GM18868 (cell line): ENCODE measurements around the gene DAPK3.
"Not testable (repeated sequence)": the region's sequence is repeated elsewhere in the genome, so short reads cannot be mapped to it uniquely, and the experiment has no call there.

ENCODE experiments used
- ATAC-seq: cut with Tn5 transposase; IDR thresholded peaks from one replicate; pipeline ENCODE4 v1.9.1; 2021; ENCODE audit warnings: mild to moderate bottlenecking, moderate library complexity; ENCODE audit not compliant: unreplicated experiment

DAPK3 gene

GRCh38 chr19:3980353-3981251, 9.7 kb upstream of the DAPK3 start:
- ATAC-seq, result no peak

GRCh38 chr19:3979674-3980352, 8.9 kb upstream of the DAPK3 start:
- no peak for ATAC-seq

- ATAC-seq, result no peak
Measured at GRCh38 chr19:3979289-3979673, 8.4 kb upstream of the DAPK3 start.

- ATAC-seq, result no peak
Measured at GRCh38 chr19:3978145-3978544, 7.2 kb upstream of the DAPK3 start.

DNA sequence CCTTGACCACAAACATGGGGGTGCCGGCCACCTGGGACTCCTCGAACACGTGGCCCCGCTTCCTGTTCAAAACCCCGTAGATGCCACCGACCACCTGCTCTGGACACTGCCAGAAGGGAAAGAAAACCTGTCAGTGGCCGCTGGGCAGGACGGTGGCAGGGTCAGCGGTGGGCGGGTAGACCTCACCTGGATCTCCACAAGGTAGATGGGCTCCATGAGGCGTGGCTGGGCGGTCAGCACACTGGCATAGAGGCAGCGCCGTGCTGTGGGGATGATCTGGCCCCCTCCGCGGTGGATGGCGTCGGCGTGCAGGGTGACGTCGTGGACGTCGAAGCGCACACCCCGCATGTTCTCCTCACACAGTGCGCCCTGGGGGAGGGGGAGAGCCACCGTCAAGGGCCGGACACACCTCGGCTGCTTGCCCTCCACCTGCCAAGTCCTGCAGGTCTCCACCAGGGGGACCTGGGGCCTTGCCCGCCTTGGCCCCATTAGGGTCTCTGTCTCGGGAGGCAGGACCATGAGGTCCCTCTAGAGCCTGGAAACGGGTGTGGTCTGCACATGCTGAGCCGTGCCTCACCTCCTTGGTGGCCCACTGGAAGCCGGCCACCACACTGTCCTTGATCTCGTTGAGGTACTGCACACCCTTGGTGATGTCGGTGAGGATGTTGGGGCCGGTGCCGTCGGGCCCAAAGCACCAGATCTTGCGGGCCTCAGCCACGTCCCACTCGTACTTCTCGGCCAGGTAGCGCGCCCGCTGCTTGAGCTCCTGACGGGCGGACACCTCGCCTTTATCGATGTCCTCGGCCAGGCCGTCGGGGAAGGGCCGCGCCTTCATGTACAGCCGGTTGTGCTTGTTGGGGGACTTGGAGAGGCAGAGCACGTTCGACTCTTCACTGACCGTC, 6.6 kb upstream of the DAPK3 start:
- ATAC-seq, result no peak

GRCh38 chr19:3976495-3977241, 5.8 kb upstream of the DAPK3 start:
- ATAC-seq, result no peak

GRCh38 chr19:3975637-3976087, 4.8 kb upstream of the DAPK3 start:
- ATAC-seq, result no peak

DNA sequence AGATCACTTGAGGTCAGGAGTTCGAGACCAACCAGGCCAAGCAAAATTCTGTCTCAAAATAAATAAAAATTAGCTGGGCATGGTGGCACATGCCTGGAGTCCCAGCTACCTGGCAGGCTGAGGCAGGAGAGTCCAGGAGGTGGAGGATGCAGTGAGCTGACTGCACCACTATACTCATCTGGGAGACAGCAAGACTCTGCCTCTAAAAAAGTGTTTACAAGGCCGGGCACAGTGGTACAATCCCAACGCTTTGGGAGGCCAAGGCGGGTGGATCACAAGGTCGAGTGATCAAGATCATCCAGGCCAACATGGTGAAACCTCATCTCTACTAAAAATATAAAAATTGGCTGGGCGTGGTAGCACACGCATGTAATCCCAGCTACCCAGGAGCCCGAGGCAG, 4.2 kb upstream of the DAPK3 start:
- ATAC-seq, result no peak

DNA sequence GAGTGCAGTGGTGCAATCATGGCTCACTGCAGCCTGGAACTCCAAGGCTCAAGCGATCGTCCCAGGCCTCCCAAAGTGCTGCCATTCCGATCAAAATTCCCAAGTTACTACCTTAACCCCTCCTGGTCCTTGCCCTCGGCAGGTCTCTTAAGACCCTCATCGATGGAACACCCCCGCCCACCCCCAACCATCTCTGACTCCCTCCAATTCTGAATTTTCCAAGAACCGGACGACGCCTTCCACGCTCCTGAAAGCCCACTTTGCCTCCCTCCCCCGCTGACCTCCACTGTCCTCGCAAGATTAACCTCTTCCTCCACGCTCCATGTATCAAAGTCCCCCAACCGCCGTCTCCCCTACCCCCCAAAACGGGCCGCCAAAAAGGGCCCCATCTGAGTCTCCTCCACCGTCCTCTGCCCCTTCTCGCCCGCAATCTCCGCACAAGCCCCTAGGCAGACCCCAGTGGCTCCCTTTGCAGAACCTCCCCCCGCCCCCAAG, 539 bp downstream of the DAPK3 start:
- ATAC-seq, result no peak

GRCh38 chr19:3969435-3970312, 1.2 kb downstream of the DAPK3 start:
- no peak for ATAC-seq

- ATAC-seq, result no peak
Measured at GRCh38 chr19:3968556-3969434, 2.1 kb downstream of the DAPK3 start.

- ATAC-seq, result not testable (repeated sequence)
Measured at GRCh38 chr19:3967983-3968382, 2.9 kb downstream of the DAPK3 start.

DNA sequence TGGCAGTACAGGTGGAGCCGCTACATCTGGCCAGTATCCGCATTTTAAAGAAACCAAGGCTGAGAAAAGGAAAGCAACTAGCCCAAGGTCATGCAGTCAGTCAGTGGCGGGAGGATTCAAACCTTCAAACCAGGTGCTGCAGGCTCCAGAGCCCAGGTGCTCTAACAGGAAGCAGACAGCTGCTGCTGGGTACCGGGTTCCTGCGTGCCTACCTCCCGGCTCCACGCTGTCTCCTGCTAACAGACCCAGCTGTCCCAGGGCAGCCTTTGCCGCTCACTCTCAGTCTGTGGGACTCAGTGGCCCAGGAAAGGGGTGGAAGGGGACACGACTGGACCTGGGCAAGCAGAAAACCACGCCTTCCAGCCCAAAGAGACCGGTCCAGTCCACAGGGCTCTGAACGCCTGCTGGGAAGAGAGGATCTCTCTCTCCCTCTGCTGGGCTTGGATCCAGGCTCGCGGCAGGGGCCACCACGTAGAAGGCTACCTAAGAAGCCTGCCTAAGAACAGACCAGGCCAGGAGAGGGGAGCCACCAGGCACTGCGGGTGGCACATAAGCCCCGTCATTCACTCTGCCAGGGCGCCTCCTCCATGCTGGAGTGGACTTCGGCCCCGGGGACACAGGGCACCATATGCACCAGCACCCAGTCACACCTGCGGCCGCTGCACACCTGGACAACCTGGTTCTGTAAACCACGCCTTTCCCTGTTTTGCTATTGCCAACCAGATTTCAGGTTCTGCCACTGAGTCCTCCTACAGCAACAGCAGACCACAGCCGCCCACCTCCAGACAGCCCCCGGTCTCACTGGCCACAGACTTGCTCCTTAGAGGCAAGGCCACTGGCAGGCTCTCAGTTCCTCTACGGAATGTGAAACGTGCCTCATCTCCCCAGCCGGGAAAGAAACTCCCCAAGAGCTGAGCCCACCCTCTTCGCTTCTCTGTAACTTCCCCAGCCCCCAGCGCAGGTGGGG, 4.6 kb downstream of the DAPK3 start:
- no peak for ATAC-seq

DNA sequence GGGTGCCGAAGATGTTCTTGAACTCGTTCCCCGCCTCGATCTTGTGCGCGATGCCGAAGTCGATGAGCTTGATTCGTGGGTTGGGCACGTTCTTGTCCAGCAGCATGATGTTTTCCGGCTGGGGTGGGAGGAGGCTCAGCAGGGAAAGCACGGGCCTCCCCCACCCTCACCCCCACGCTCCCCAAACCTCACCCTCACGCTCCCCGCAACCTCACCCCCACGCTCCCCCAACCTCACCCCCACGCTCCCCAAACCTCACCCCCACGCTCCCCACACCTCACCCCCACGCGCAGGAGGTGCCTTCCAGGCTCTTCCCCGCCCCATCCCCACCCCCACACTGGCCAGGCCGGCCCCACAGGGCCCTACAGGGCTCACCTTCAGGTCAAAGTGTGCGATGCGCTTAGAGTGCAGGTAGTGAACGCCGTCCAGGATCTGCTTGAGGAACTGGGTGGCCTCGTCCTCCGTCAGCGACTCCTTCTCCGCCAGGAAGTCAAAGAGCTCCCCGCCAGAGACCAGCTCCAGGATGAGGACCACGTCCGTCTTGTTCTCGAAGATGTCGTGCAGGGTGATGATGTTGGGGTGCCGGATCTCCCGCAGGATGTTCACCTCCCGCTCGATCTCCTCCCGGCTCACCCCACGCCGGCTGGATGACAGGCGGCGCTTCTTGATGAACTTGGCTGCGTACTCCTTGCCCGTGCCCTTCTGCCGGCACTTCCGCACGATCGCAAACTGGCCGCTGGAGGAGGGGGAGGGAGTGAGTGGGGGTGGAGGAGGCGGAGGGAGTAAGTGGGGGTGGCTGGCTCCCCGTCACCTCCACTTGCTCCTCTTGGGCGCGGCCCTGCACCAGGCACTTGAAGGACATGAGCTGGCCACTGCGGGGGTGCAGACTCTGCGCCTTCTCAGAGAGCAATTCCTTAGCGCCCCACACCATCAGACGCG, 6.4 kb downstream of the DAPK3 start:
- no peak for ATAC-seq

- ATAC-seq, result no peak
Measured at GRCh38 chr19:3963458-3964255, 7.2 kb downstream of the DAPK3 start.
